ENCODE measurements around the gene RHBDF2. TPM values are rescaled to one million over a fixed set of nuclear protein-coding genes. Genes with fewer than 3 reads are reported as not detected.
A peak's percentile ranks its signal among the peaks of the same experiment; 100 is the strongest.
"Not testable (repeated sequence)": the region's sequence is repeated elsewhere in the genome, so short reads cannot be mapped to it uniquely, and the experiment has no call there.

RHBDF2 gene
- total RNA-seq, 2 experiments from 2014 or later: 144 to 173 TPM

GRCh38 chr17:76515274-76515949 is 14.2 kb upstream of the RHBDF2 start:
- intact Hi-C loops (cut with micrococcal nuclease; ENCODE audit: unreplicated experiment): no loop called here
- TF ChIP-seq EZH2phosphoT487 (IDR thresholded peaks at IDR 0.05; ENCODE audit: borderline replicate concordance, low read depth, low read length) (no peak), CTCF (conservative IDR thresholded peaks at IDR 0.05; ENCODE audit: low read length) (no peak)
- ChIA-PET POLR2A (interaction anchor here (0.7 to 1.0 kb wide), 2 partner anchors 7 to 31 kb away, joined by 3 read pairs; no protein-coding TSS in a partner anchor), CTCF (ENCODE audit: unreplicated experiment) (no interaction called here)
- Histone ChIP-seq H3K9me3 (ENCODE audit: low read length) (no peaks in the 10 kb centered on the region), H3K27ac (ENCODE audit: low read depth, low read length, poor library complexity, severe bottlenecking) (no peak overlapping the region), H3K79me2 (ENCODE audit: insufficient read depth, low read depth, low read length) (no peaks in the 10 kb centered on the region), H4K20me1 (ENCODE audit: insufficient read depth, low read length) (no peaks in the 10 kb centered on the region), H3K4me2 (ENCODE audit: low read length) (peak overlapping the region; percentile 45), H3K4me3 (ENCODE audit: low read depth, low read length, poor library complexity, severe bottlenecking) (no peak overlapping the region), H3K4me1 (ENCODE audit: insufficient read depth, low read length, poor library complexity, severe bottlenecking) (peaks cover 10% of the 10 kb centered on the region), H2AFZ (ENCODE audit: low read length) (peak overlapping the region; percentile 86), H3K9me2 (ENCODE audit: insufficient read depth, low read length) (no peaks in the 10 kb centered on the region), H3K36me3 (ENCODE audit: insufficient read depth, low read length) (no peaks in the 10 kb centered on the region)
- BruUV-seq (replicated peaks): no TSS peak
- DNase-seq (ENCODE audit: low spot score): no peak

GRCh38 chr17:76514355-76514754 is 13.1 kb upstream of the RHBDF2 start:
- H3K79me2 ChIP-seq (ENCODE audit: insufficient read depth, low read depth, low read length); H3K4me3 ChIP-seq (ENCODE audit: low read depth, low read length, poor library complexity, severe bottlenecking); H3K9me3 ChIP-seq (ENCODE audit: low read length); CTCF ChIA-PET (ENCODE audit: unreplicated experiment); intact Hi-C loops (cut with micrococcal nuclease; ENCODE audit: unreplicated experiment); H4K20me1 ChIP-seq (ENCODE audit: insufficient read depth, low read length); H3K9me2 ChIP-seq (ENCODE audit: insufficient read depth, low read length); H3K4me1 ChIP-seq (ENCODE audit: insufficient read depth, low read length, poor library complexity, severe bottlenecking); H3K36me3 ChIP-seq (ENCODE audit: insufficient read depth, low read length); H3K4me2 ChIP-seq (ENCODE audit: low read length); H3K27ac ChIP-seq (ENCODE audit: low read depth, low read length, poor library complexity, severe bottlenecking); BruUV-seq (replicated peaks); DNase-seq (ENCODE audit: low spot score); H2AFZ ChIP-seq (ENCODE audit: low read length): not testable (repeated sequence)
- POLR2A ChIA-PET: interaction anchor here (0.7 to 1.0 kb wide), 2 partner anchors 8 to 14 kb away, joined by 3 to 4 read pairs; no protein-coding TSS in a partner anchor

GRCh38 chr17:76513306-76513692 is 12.1 kb upstream of the RHBDF2 start:
- intact Hi-C loops (cut with micrococcal nuclease; ENCODE audit: unreplicated experiment): no loop called here
- Histone ChIP-seq H3K4me2 (ENCODE audit: low read length) (no peak overlapping the region), H3K4me1 (ENCODE audit: insufficient read depth, low read length, poor library complexity, severe bottlenecking) (peaks cover 10% of the 10 kb centered on the region), H3K36me3 (ENCODE audit: insufficient read depth, low read length) (no peaks in the 10 kb centered on the region), H3K79me2 (ENCODE audit: insufficient read depth, low read depth, low read length) (no peaks in the 10 kb centered on the region), H3K4me3 (ENCODE audit: low read depth, low read length, poor library complexity, severe bottlenecking) (no peak overlapping the region), H3K9me3 (ENCODE audit: low read length) (no peaks in the 10 kb centered on the region), H4K20me1 (ENCODE audit: insufficient read depth, low read length) (no peaks in the 10 kb centered on the region), H2AFZ (ENCODE audit: low read length) (no peak overlapping the region), H3K9me2 (ENCODE audit: insufficient read depth, low read length) (no peaks in the 10 kb centered on the region), H3K27ac (ENCODE audit: low read depth, low read length, poor library complexity, severe bottlenecking) (no peak overlapping the region)
- no TSS peak for BruUV-seq (replicated peaks)
- TF ChIP-seq EZH2phosphoT487 (IDR thresholded peaks at IDR 0.05; ENCODE audit: borderline replicate concordance, low read depth, low read length) (no peak), CTCF (conservative IDR thresholded peaks at IDR 0.05; ENCODE audit: low read length) (no peak)
- ChIA-PET CTCF (ENCODE audit: unreplicated experiment) (interaction anchor here (0.5 kb wide), 1 partner anchor 10 kb away, joined by 3 read pairs; no protein-coding TSS in a partner anchor), POLR2A (interaction anchor here (2.0 kb wide), 1 partner anchor 15 kb away, joined by 6 read pairs; no protein-coding TSS in a partner anchor)
- no peak for DNase-seq (ENCODE audit: low spot score)
